Stimulated activated CD8-positive, alpha-beta memory T cell treated with anti-CD3 and anti-CD28 coated beads, Interleukin-12 subunit alpha, Interleukin-12 subunit beta, amount 100 ng/mL, for 1 hour (primary cell): ENCODE data around the gene SRPX.

ENCODE experiments used
- DNase-seq: peaks from one replicate; pipeline ENCODE4 v3.0.0-alpha.2; 2020; ENCODE audit warnings: low read depth

Gene SRPX, protein sequence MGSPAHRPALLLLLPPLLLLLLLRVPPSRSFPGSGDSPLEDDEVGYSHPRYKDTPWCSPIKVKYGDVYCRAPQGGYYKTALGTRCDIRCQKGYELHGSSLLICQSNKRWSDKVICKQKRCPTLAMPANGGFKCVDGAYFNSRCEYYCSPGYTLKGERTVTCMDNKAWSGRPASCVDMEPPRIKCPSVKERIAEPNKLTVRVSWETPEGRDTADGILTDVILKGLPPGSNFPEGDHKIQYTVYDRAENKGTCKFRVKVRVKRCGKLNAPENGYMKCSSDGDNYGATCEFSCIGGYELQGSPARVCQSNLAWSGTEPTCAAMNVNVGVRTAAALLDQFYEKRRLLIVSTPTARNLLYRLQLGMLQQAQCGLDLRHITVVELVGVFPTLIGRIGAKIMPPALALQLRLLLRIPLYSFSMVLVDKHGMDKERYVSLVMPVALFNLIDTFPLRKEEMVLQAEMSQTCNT

DNA sequence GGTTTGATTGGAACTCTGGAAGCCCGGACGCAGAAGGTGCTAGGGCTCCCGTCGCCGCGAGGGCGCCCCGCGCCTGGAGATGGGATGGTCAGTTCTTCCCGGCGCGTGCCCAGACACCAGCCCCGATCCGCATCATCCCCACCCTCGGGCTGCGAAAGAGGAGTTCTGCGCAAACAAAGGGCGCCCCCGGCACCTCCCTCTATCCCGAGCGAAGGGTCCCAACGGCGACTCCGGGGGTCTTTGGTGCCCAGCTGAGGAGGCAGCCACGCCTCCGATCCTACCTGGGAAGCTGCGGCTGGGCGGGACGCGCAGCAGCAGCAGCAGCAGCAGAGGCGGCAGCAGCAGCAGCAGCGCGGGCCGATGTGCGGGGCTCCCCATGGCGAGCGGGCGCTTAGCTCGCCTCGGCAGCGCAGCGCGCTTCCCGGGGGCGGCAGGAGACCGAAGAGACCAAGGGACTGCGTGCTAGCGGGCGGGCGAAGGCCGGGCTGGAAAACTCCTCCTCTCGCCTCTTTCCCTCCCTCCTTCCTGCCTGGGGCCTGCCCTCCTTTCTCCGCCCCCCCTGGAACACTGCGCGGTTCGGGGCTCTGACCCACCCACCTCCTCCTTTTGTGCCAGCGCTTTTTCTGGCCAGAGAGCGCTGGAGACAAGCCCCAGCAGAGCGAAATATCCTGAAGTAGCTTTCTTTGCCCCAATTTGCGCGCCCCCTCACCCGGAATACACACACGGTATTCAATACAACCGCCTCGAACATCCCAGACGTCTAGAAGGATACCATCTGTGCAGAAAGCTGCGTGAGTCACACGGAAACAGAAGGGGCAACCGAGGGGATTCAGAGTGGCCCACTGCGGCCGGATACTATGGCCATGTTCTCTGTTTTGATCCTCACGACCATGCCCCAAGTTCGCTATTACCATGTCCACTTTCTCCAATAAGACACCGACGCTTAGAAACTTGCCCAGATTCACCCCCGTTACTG lies at the start of gene SRPX:
Gene SRPX (minus strand): TSS at position 457 of the 976 bp plus-strand sequence. CDS start 79 bp downstream, at position 378.
- DNase-seq, result no peak

DNA sequence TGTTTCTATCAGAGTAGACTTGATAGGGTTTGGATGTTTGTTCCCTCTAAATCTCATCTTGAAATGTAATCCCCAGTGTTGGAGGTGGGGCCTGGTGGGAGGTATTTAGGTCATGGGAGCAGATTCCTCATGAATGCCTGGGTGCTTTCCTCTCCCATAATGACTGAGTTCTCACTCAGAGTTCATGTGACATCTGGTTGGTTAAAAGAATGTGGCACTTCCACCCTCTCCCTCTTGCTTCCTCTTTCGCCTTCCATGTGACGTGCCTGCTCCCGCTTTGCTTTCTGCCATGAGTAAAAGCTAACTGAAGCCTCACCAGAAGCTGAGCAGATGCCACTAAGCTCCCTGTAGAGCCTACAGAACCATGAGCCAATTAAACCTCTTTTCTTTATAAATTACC lies 47.3 kb upstream of the SRPX start:
- DNase-seq, result no peak

DNA sequence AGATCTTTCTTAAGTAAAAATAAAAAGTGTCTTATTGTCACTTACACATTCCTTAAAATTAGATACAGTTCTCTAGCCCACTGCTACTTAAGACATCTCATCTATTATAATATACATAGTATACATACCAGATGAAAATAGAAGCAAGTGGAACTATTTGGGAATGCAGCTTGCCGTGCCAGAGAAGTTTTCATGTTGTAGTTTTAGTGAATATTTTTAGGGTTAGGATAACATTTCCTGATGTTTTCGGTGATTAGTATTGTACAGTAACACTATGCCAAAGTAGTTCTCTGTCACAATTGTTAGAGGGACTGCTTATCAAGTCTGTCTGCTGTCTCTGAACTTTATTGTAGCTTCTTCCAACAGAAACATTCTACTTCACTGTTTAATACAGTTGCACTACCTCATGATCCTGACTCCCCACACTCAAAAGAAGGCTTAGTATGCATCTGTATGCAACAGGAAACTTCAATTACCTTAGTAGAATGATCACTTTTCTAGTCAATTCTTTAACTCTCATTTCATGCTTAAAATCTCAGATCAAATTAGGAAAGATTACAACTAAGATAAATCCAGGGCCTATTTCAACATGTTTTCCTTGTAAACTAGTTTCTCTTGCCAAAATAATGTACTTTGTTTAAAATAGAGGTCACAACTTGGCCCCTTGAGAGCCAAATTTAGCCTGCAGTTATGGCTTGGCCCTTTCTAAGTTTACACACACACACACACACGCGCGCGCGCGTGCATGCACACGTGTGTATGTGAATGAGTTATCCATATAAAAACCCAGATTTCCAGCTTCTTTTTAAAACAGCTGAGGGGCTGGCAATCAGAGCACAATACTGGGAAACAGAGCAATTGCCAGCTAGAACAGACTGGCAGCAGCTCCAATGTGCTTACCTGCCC lies 42.3 kb upstream of the SRPX start:
- no peak for DNase-seq

DNA sequence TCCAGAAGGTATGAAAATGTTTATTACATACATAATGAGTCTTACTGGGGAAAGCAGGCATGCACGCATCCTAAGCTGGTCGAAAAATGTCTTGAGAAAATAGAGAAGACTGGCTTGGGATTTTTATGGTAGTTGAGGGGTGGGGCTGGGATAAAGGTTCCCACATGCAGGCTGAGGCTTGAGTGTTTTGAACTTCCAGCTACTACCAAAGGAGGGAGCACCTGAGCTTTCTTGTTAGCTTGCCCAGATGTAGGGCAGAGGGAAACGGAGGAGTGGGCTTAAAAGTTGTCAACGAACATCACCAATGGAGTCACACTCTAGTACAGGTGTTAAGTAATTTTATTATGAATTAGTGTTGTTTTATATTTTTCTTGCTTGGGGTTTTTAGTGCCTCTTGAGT lies 39.6 kb upstream of the SRPX start:
- DNase-seq, result no peak

DNA sequence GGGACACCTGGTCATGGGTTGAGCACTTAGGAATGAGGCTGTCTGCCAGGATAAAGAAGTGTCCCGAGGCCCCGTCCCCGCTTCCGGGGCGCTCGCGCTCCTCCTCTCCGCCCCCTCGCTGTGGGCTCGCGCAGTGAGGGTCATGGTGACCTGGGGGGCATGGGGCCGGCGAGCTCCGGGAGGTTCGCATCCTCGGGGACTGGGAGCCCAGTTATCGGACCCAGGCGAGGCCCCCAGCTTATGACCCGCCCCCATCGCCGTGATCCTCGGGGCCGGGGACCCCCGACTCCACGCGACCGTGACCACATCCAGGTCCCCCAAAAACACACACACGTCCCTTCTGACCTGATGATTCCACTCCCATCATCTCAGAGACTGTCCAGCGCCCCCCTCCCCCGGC lies 35.3 kb upstream of the SRPX start:
- DNase-seq, result no peak

DNA sequence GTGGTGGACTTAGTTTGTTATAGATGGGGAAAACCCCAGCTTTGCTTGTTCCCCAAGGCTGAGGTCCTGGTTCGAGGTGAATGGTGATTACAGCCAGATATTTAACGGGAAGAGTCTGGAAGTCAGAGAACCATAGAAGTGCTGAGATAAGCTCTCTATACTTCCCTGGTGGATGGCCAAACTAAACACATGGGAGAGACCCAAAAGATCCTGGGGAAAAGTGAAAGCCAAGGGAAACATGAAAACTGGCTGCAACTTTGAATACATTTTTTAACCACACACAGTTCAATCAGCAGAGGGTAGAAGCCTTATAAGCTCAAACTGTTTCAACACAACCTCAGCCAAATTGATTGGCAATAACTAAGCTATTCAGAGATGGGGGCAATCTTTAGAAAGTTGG lies 29.3 kb upstream of the SRPX start:
- DNase-seq, result no peak

DNA sequence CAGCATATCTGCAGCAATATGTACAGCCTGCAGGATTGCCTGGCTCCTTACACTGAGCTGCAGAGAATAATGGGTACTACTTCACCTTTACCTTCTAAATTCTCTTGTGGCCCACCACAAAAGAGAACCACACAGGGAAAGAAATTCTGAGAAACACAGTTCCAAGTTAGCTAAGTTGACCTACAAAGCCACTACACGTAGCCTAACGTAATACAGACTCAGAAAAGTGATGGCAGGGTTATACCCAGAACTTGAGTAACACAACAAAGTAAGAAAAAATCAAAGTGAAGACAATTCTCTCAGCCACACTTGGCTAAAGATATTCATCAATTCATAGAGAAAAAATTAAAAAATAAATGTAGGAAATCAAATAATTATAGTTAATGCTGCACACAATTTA lies 26.4 kb upstream of the SRPX start:
- DNase-seq, result no peak

DNA sequence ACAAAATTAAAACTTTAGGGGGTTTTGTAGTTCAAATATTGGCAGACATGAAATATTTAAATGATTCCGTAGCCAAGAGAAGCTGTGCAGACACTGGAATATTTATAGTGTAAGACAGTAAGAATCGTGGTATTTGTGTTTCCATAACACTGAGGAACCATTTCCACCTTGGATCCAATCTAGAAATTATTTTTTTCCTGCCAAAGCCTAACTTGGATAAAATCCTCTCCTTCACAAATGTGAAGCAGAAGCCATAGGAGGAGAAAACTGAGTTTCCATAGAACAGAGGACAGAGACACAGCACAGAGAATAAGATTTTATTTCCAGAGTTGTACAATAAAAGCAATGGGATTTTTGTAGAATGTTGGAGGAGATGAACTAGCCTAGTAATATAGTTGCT lies 19.9 kb upstream of the SRPX start:
- no peak for DNase-seq

DNA sequence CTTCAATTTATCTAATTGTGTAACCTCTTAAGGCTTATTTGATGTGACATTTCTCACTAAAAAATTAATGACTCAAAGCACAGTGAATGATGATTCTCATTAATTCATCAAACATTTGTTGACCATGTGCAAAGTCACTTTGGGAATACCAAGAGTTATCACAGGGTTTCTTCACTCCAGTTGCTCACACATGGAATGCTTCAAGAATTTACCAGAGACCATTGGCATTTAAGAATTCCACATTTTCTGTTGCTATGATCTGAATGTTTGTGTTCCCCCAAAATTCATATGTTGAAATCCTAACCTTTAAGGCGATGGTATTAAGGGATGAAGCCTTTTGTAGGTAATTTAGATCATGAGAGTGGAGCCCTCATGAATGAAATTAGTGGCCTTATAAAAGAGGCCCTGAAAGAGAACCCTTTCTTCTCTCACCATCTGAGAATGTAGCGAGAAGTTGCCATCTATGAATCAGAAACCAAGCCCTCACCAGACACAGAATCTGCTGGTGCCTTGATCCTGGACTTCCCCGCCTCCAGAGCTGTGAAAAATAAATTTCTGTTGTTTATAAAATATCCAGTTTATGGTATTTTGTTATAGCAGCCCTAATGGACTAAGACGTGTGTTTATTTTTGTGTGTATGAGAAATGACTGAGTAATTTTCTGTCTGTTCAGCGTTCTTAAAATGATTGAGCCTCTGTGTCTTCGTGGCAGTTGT lies 16.4 kb upstream of the SRPX start:
- DNase-seq, result no peak

DNA sequence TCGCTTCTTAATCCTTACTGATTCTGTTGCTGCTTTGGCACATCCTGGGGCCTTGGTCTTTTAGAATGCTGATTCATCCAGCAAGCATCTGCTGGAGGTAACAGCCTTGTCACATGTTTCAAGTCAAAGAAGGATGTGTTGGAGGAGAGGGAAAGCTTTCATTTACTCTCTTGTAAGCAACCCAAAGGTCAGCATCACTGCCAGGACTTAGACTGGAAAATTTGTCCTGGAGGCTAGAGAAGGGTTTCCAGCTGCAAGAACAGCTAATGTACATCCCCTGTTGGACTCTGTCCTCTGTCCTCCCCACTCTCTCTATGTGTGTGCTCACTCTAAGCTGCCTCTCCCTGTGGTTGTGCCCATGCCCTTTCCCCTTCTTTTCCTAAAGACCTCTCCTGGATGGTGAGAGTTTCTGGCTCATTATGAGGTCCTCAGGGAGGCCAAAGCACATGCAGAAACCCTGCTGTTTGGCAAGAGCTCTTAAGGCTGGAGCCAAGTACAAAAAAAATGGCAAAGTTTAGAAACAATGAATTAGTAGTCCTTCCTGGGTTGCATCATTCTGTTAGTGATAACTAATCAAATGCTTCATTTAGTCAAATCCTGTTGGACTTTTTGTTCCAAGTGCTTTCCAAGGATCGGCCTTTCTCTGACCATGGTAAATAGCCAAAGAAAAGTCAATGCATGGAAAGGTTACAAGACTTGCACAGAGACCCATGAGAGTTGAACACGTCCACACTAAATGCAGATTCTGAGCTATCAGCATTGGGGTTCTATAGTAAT lies 13.4 kb upstream of the SRPX start:
- DNase-seq, result no peak

DNA sequence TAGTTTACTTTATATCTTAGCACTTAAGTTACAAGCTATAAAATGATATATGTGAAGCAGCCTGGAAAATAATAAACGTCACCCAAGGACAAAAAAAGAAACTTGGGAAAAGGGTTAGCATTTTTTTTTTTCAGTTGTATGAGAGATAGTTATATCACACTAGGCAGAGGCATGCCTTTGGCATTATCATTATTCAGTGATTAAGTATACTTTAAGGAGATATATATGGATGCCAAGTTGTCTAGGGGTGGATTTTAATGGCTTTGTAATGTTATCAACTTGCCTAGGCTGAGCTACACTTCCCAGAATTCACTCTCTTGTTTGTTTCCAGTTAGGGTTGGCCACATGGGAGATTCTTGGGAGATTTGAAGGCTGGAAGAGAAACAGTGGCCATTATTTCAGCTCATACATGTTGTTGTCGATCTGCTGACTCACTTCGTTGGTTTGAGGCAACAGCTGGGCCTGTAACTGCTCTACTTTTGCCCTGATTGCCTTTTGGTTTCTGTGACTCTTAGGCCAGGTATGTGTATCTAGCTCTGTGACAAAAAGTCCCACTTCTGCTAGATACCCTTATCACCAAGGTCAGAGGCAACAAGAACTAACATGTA lies 11.5 kb upstream of the SRPX start:
- DNase-seq, result no peak

DNA sequence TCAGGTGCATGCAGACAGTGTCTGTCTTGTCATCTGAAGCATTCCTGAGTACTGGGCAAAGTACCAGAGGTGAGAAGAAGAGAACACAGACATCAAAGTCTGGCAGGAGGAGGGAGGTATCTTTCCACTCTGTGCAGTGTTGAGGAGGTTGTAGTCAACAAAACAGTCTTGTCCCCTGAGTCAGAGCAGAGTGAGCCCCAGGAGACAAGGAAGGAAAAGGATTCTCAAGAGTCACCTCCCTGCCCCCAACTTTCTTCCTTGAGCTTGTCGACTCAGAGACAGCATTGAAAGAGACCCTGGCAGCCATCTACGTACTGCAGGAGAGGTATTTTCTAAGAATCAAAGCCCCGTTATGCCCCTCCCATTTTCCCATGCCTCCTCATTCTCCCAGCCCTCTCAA lies 4.4 kb upstream of the SRPX start:
- no peak for DNase-seq

DNA sequence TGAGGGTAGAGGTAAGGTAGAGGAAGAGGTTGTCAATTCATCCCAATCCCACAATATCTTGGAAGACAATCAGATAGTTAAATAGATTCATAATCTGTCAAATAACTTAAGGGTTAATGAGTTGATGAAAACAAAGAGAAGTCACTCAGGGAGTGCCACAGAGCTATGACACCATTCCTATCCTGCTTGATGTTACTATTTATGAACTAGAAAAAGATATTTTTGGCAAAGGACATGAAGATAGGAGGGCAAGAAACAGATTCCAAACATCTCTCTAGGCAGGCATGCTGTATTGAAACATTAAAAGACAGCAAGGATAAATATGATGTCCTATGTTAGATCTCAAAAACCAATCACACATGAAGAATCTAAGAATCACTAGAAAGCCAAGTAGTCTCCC lies 3.5 kb upstream of the SRPX start:
- DNase-seq, result no peak

DNA sequence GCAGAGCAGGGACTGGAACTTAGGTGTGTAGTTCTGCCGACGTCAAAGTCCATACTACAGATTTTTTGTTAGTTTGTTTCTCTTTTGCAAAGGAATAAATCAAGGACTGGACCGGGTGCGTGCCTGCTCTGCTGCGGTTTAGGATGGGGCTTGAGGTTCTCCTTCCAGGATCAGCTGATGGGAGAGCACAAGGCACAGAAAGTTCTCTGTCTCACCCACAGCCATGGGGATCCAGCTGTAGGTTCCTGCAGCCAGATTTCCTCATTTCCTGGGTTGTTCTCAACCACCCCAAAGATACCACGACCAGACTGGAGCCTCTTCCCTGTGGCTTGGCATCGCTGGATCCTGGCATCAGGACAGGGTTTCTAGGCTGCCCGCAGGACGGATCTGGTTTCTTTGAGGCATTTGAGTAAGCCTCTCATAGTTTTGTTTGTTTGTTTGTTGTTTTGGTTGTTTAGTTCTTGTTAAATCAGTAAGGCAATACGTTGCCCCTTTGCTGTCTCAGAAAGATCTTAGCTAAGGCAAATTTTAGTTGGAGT lies 789 bp upstream of the SRPX start:
- no peak for DNase-seq

DNA sequence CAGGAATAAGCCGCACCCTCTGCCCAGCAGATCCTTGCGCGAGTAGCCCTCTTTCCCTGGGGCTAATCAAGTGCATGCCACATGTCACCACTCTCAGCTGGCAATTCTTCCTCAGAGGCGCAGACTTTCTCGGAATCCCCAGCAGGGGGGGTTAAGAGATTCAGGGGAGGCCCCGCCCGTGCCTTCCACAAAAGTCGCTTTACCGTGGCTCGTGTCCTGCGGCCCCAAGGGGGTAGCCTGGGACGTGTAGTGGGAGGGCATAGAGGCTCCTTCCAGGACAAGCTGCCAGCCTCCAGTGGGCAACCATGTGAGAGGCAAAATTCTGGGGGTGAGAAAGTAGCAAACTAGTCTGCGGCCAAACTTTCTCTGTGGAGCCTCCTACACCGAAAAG lies 652 bp downstream of the SRPX start:
- no peak for DNase-seq

DNA sequence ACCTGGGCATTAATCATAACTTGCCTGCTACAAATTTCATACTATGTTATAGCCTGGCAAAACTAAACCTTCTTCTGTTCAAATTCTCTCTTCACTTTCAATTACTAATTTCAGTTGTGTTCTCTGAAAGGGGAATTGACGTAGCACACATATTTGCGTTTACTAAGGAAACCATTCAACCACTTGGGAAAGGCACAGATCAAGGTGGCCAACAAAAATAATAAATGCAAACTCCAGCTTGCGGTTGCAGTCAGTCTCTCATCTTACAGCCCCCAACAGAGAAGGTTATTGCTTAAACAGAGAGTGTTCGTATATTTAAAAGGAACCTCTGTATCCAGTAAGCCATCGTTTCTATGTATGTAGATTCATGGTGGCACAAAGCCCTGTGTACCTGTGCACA lies 4.0 kb downstream of the SRPX start:
- DNase-seq, result no peak

DNA sequence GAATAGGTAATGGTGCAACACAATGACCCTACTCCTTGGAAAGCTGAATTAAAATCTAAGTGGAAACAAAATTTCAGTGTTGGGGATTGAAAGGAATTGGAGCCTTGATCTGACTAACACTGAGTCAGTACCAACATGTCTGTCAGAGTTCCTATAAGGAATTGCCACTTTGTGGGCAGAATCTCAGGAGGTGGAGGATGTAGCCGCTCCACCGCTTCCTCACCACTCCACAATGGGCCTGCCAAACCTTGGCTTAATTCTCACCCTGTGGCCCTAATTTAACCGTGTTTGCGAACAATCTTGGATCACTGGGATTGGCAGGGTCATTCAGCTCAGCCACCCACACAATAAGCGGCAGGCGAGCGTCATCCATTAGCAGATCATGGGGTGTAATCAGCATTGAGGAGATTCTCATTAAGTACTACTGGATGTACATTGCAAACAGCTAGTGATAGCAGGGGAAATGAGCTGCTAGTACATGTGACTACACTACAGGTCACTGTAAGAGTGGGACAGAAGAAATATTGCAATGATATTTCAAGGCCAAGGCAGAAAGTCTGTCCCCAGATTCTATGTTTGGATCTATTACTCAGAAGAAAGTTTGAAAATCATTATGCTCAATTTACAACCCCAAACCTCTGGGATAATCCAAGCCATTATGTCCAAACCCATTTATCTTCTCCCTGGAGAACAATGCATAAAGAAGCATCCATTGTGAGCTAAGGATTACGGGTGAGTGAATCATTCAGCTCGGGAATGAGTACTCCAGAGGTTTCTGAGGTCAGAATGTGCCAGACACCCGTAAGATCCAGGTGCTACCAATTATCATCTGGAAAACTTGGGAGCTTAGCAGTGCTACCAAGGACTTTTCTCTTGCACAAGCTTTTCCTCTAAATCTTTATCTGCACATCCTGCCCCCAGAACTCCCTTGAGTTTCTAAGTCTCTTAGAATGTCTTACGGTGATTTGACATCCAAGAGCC lies 5.8 kb downstream of the SRPX start:
- DNase-seq, result no peak

DNA sequence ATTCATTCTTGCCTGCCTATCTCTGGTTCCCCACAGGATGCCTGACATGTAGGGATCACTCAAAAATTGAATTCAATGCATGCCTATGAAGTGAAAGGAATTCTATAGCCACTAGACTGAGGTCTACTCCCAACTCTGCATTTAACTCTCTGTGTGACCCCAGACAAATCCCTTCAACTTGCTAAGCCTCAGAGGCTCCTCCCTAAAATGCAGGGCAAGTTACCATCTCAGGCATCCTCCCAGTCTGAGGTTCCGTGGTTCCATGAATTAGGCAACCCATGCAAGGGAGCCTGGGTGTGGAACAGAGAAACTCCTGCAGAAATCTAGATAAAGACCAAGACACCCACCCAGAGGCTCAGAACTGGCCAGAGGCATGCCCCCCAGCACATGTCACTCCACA lies 6.6 kb downstream of the SRPX start:
- no peak for DNase-seq
